MM.1S (cell line): ENCODE measurements around the gene FXYD4.

Experiments
- DNase-seq: peaks from one replicate; pipeline ENCODE4 v3.0.0-alpha.2; 2015
- H2AFZ ChIP-seq: fragments of 300-600 bp; sonication (generic); 2 replicates; pipeline ENCODE4 v1.6.0; 2016; ENCODE audit warnings: antibody characterized with exemption, low read length
- H3F3A ChIP-seq: fragments of 300-600 bp; sonication (generic); 2 replicates; pipeline ENCODE4 v1.6.1; 2016; ENCODE audit warnings: mild to moderate bottlenecking, antibody characterized with exemption, low read length, moderate library complexity, mixed read lengths; ENCODE audit not compliant: insufficient read depth
- H3K27ac ChIP-seq: fragments of 300-600 bp; sonication (generic); 2 replicates; pipeline ENCODE4 v1.5.1; 2016; ENCODE audit warnings: mild to moderate bottlenecking, low read length
- H3K27me3 ChIP-seq: fragments of 300-600 bp; sonication (generic); replicated peaks from 2 replicates; pipeline ENCODE4 v1.6.0; 2016; ENCODE audit warnings: low read length; ENCODE audit not compliant: insufficient read depth
- H3K36me3 ChIP-seq: fragments of 300-600 bp; sonication (generic); replicated peaks from 2 replicates; pipeline ENCODE4 v1.6.1; 2016; ENCODE audit warnings: mild to moderate bottlenecking, low read length, mixed read lengths; ENCODE audit not compliant: insufficient read depth
- H3K4me1 ChIP-seq: fragments of 300-600 bp; sonication (generic); 2 replicates; pipeline ENCODE4 v1.6.1; 2016; ENCODE audit warnings: low read length, mixed read lengths
- H3K4me2 ChIP-seq: fragments of 300-600 bp; sonication (generic); 2 replicates; pipeline ENCODE4 v1.6.0; 2016; ENCODE audit warnings: low read depth, low read length
- H3K4me3 ChIP-seq: fragments of 300-600 bp; sonication (generic); 2 replicates; pipeline ENCODE4 v1.5.1; 2016; ENCODE audit warnings: low read length, mixed read lengths
- H3K79me2 ChIP-seq: fragments of 300-600 bp; sonication (generic); 2 replicates; pipeline ENCODE4 v1.6.1; 2016; ENCODE audit warnings: mixed run types, low read length, mixed read lengths
- H3K9ac ChIP-seq: fragments of 300-600 bp; sonication (generic); 2 replicates; pipeline ENCODE4 v1.6.1; 2016; ENCODE audit warnings: low read length, mixed read lengths
- H3K9me2 ChIP-seq: fragments of 300-600 bp; sonication (generic); replicated peaks from 2 replicates; pipeline ENCODE4 v1.6.1; 2016; ENCODE audit warnings: mild to moderate bottlenecking, low read length, mixed read lengths; ENCODE audit not compliant: insufficient read depth
- H3K9me3 ChIP-seq: fragments of 300-600 bp; sonication (generic); replicated peaks from 2 replicates; pipeline ENCODE4 v1.6.1; 2016; ENCODE audit warnings: mild to moderate bottlenecking, low read length, mixed read lengths; ENCODE audit not compliant: insufficient read depth
- H4K20me1 ChIP-seq: fragments of 300-600 bp; sonication (generic); 2 replicates; pipeline ENCODE4 v1.6.1; 2016; ENCODE audit warnings: mild to moderate bottlenecking, low read length, moderate library complexity, mixed read lengths; ENCODE audit not compliant: insufficient read depth
- EZH2 ChIP-seq: fragments of 300-600 bp; sonication (generic); optimal IDR thresholded peaks from 2 replicates; pipeline ENCODE3; 2017; ENCODE audit warnings: low read depth, mild to moderate bottlenecking, antibody characterized with exemption, low read length, mixed read lengths
- EZH2phosphoT487 ChIP-seq: fragments of 300-600 bp; sonication (generic); IDR thresholded peaks from 2 replicates; pipeline ENCODE4 v1.6.1; 2018; ENCODE audit warnings: antibody characterized with exemption, low read length
- TF ChIP-seq, protein P1 (sequence below): fragments of 300-600 bp; sonication (generic); IDR thresholded peaks from 2 replicates; pipeline ENCODE4 v1.5.1; 2016; ENCODE audit warnings: antibody characterized with exemption, low read length, mixed read lengths

Gene FXYD4

DNA sequence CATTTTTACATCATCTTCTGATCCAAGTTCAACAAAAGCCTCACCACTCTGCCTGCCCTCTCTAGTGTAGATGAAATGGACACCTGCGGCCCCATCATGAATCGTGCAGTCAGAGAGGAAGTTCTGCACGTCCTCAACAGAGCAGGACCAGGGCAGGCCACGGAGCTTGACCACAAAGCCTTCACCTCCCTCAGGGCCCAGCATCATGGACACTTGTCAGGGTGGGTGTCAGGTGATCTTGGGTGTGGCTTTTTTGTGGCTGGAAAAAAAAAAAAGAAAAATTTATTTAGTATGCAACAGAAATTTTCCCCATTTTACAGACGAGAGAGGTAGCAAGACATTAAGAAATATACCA lies 16.2 kb downstream of the FXYD4 start:
- TF ChIP-seq, protein P1, sequence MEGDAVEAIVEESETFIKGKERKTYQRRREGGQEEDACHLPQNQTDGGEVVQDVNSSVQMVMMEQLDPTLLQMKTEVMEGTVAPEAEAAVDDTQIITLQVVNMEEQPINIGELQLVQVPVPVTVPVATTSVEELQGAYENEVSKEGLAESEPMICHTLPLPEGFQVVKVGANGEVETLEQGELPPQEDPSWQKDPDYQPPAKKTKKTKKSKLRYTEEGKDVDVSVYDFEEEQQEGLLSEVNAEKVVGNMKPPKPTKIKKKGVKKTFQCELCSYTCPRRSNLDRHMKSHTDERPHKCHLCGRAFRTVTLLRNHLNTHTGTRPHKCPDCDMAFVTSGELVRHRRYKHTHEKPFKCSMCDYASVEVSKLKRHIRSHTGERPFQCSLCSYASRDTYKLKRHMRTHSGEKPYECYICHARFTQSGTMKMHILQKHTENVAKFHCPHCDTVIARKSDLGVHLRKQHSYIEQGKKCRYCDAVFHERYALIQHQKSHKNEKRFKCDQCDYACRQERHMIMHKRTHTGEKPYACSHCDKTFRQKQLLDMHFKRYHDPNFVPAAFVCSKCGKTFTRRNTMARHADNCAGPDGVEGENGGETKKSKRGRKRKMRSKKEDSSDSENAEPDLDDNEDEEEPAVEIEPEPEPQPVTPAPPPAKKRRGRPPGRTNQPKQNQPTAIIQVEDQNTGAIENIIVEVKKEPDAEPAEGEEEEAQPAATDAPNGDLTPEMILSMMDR = no peak
- no peak for TF ChIP-seq EZH2
- TF ChIP-seq EZH2phosphoT487 = no peak
- H2AFZ ChIP-seq = no peak overlapping the region
- no peaks in the 10 kb centered on the region for H3K9me3 ChIP-seq
- H4K20me1 ChIP-seq = peaks cover 69% of the 10 kb centered on the region
- no peaks in the 10 kb centered on the region for H3K27me3 ChIP-seq
- H3K79me2 ChIP-seq = peaks cover 65% of the 10 kb centered on the region
- peaks cover 80% of the 10 kb centered on the region for H3F3A ChIP-seq
- no peaks in the 10 kb centered on the region for H3K9me2 ChIP-seq
- H3K4me2 ChIP-seq = no peak overlapping the region
- H3K4me3 ChIP-seq = no peak overlapping the region
- no peak for DNase-seq
- peaks cover 44% of the 10 kb centered on the region for H3K36me3 ChIP-seq
- peaks cover 2% of the 10 kb centered on the region; the same call in 1 of the 2 replicates for H3K4me1 ChIP-seq
- no peak overlapping the region for H3K27ac ChIP-seq
- H3K9ac ChIP-seq = no peak overlapping the region

DNA sequence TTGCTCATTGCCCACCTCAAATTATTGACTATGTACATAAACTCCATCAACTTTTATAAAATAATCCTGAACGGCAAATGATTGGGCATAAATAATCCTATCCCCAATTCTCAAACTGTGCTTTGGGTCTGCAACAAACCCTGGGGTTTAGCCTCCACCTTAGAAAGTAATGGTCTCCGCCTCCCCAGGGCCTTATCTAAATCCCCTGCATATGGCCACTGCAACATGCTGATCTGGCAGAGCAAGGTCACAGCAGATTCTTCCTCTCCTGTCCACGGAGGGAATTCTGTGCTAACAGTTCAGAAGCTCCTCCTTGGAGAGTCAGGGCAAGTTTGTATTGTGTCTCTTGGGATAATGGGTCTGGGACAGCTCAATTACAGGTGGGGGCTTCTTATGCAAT lies 18.4 kb downstream of the FXYD4 start:
- Histone ChIP-seq H3K79me2 (peaks cover 88% of the 10 kb centered on the region), H4K20me1 (peaks cover 83% of the 10 kb centered on the region), H3K4me1 (peaks cover 17% of the 10 kb centered on the region), H3K36me3 (peaks cover 59% of the 10 kb centered on the region), H2AFZ (no peak overlapping the region), H3K9ac (no peak overlapping the region), H3K27ac (no peak overlapping the region), H3F3A (peaks cover 85% of the 10 kb centered on the region), H3K4me2 (no peak overlapping the region), H3K4me3 (no peak overlapping the region), H3K9me2 (no peaks in the 10 kb centered on the region), H3K9me3 (no peaks in the 10 kb centered on the region), H3K27me3 (no peaks in the 10 kb centered on the region)
- no peak for DNase-seq
- TF ChIP-seq, protein P1 = no peak
- TF ChIP-seq EZH2 (no peak), EZH2phosphoT487 (no peak)

DNA sequence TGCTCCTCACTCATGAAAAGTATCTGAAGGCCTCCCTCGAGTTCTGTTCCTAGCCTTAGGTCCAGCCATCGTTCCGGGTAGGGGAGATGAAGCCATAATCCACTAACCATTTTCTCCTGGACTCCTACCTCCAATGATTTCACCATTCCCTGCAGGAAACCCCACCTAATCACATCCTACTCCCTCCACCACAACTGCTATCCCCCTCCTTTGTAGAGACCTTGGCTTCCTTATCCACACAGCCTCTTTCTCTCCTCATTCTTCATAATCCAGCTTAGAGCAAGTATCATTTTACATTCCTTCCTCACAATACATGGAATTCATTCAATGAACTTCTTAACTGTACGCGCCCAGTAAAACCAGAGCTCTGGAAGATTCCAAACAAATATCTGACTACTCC lies 18.9 kb downstream of the FXYD4 start:
- H3K79me2 ChIP-seq = peaks cover 92% of the 10 kb centered on the region
- H4K20me1 ChIP-seq = peaks cover 85% of the 10 kb centered on the region
- no peaks in the 10 kb centered on the region for H3K9me2 ChIP-seq
- H3K9ac ChIP-seq = no peak overlapping the region
- H2AFZ ChIP-seq = no peak overlapping the region
- peaks cover 21% of the 10 kb centered on the region for H3K4me1 ChIP-seq
- no peaks in the 10 kb centered on the region for H3K27me3 ChIP-seq
- H3K36me3 ChIP-seq = peaks cover 59% of the 10 kb centered on the region
- TF ChIP-seq EZH2phosphoT487 (no peak), EZH2 (no peak)
- TF ChIP-seq, protein P1 = no peak
- H3K9me3 ChIP-seq = no peaks in the 10 kb centered on the region
- no peak overlapping the region for H3K4me2 ChIP-seq
- H3K4me3 ChIP-seq = no peak overlapping the region
- no peak overlapping the region for H3K27ac ChIP-seq
- peaks cover 80% of the 10 kb centered on the region for H3F3A ChIP-seq
- no peak for DNase-seq
